Tongue (tissue), 2 donors: Measurements from ENCODE around the gene TGFBR2. TPM values are rescaled to one million over a fixed set of nuclear protein-coding genes. Genes with fewer than 3 reads are reported as not detected.
A peak's percentile ranks its signal among the peaks of the same experiment; 100 is the strongest.

Experiments
- DNase-seq: peaks from one replicate; pipeline ENCODE4 v3.0.0-alpha.2; 2015
- total RNA-seq: library from RNA; depleted of rRNA; stranded (reverse); fragments of >200 nt; gene quantifications from one replicate; pipeline ENCODE4 v1.2.3, GENCODE V29; 2014

TGFBR2 gene
- total RNA-seq, 1 donor from 2014 or later = 98.7 TPM

GRCh38 chr3:30602946-30603345 lies 3.5 kb upstream of the TGFBR2 start:
- DNase-seq = no peak

GRCh38 chr3:30604093-30604492 lies 2.3 kb upstream of the TGFBR2 start:
- no peak for DNase-seq

GRCh38 chr3:30604558-30604957 lies 1.8 kb upstream of the TGFBR2 start:
- DNase-seq = no peak

GRCh38 chr3:30605005-30605404 lies 1.4 kb upstream of the TGFBR2 start:
- DNase-seq = no peak

GRCh38 chr3:30605706-30606300 lies 598 bp upstream of the TGFBR2 start:
- no peak for DNase-seq

- peak; percentile 80 for DNase-seq
Measured at GRCh38 chr3:30607032-30607833, 832 bp downstream of the TGFBR2 start.

- DNase-seq = peak; percentile 19
Measured at GRCh38 chr3:30608598-30608947, 2.2 kb downstream of the TGFBR2 start.

- DNase-seq = no peak
Measured at GRCh38 chr3:30609930-30610701, 3.7 kb downstream of the TGFBR2 start.

GRCh38 chr3:30610702-30611368 lies 4.4 kb downstream of the TGFBR2 start:
- DNase-seq = no peak

- no peak for DNase-seq
Measured at GRCh38 chr3:30611613-30612436, 5.4 kb downstream of the TGFBR2 start.

GRCh38 chr3:30612437-30613132 lies 6.2 kb downstream of the TGFBR2 start:
- no peak for DNase-seq

GRCh38 chr3:30613133-30613825 lies 6.9 kb downstream of the TGFBR2 start:
- no peak for DNase-seq

- no peak for DNase-seq
Measured at GRCh38 chr3:30614373-30614772, 8.0 kb downstream of the TGFBR2 start.

GRCh38 chr3:30614943-30615342 lies 8.5 kb downstream of the TGFBR2 start:
- no peak for DNase-seq

GRCh38 chr3:30615615-30616346 lies 9.4 kb downstream of the TGFBR2 start:
- DNase-seq = no peak

- no peak for DNase-seq
Measured at GRCh38 chr3:30616347-30617027, 10.1 kb downstream of the TGFBR2 start.

GRCh38 chr3:30617069-30617468 lies 10.7 kb downstream of the TGFBR2 start:
- no peak for DNase-seq

GRCh38 chr3:30617653-30618052 lies 11.3 kb downstream of the TGFBR2 start:
- no peak for DNase-seq

- no peak for DNase-seq
Measured at GRCh38 chr3:30618526-30618925, 12.1 kb downstream of the TGFBR2 start.
